ENCODE data around the gene PLEKHG4. TPM values are rescaled to one million over a fixed set of nuclear protein-coding genes. Genes with fewer than 3 reads are reported as not detected.

Gene PLEKHG4
- total and polyA plus RNA-seq, 9 of the 15 experiments (the other 6 are each of a cell fraction or from before 2014, with no cell fraction given) = 3.7 to 36.8 (median 17.9) TPM

GRCh38 chr16:67283826-67284555 lies 4.7 kb downstream of the PLEKHG4 start (continued):
- TF ChIP-seq GTF3C2 (IDR thresholded peaks at IDR 0.05; ENCODE audit: borderline replicate concordance, extremely low read depth, insufficient read length) (no peak), EHMT2 (IDR thresholded peaks at IDR 0.05) (no peak), BMI1 (IDR thresholded peaks at IDR 0.05; ENCODE audit: low read length) (no peak), RBM34 (IDR thresholded peaks at IDR 0.05; ENCODE audit: borderline replicate concordance, insufficient read depth, low read length) (no peak), NKRF (IDR thresholded peaks at IDR 0.05; ENCODE audit: borderline replicate concordance) (no peak), ZMIZ1 (IDR thresholded peaks at IDR 0.05; ENCODE audit: low read depth in 2 of 2, low read length in 2 of 2) (no peak)
